Measurements from ENCODE around the gene ZNF444. TPM values are rescaled to one million over a fixed set of nuclear protein-coding genes. Genes with fewer than 3 reads are reported as not detected.

The ZNF444 gene
- total RNA-seq, 2 donors from 2014 or later, result 20.5 to 50.9 TPM

Other genes starting within 250 kb of the ZNF444 start
- gene NLRP13, start 209.0 kb upstream of the ZNF444 start, total RNA-seq, result not detected
- gene NLRP8, start 193.5 kb upstream of the ZNF444 start, total RNA-seq, result not detected
- gene NLRP5, start 154.5 kb upstream of the ZNF444 start, total RNA-seq, result not detected
- 10 to 100 TPM; 52.1 to 69.2 TPM for gene ZNF787, start 20.0 kb upstream of the ZNF444 start, total RNA-seq
- gene GALP, start 34.7 kb downstream of the ZNF444 start, total RNA-seq, result not detected
- not detected for gene ZSCAN5B, start 56.5 kb downstream of the ZNF444 start, total RNA-seq
- gene ZSCAN5C, start 61.0 kb downstream of the ZNF444 start, total RNA-seq, result not detected
- gene EDDM13, start 131.5 kb downstream of the ZNF444 start, total RNA-seq, result not detected
- gene ZSCAN5A, start 173.6 kb downstream of the ZNF444 start, total RNA-seq, result 10 to 100 TPM in 1 of 2 donors, 1 to 10 TPM in 1; 9.8 to 12.1 TPM